Sigmoid colon (tissue), 7 donors: ENCODE measurements around the gene FAM149A. TPM values are rescaled to one million over a fixed set of nuclear protein-coding genes. Genes with fewer than 3 reads are reported as not detected.

Source experiments
- DNase-seq: peaks from one replicate; pipeline ENCODE4 v3.0.0-alpha.2; 2019
- H3K27ac ChIP-seq, 4 donors: fragments of 200-600 bp; sonication (generic); one replicate each; pipeline ENCODE4 v1.5.1; 2016 to 2019; ENCODE audit warnings: mild to moderate bottlenecking in 1 of 4
- H3K27me3 ChIP-seq, 3 donors: fragments of 200-600 bp; sonication (generic); one replicate each; pipeline ENCODE4 v1.5.1; 2019; ENCODE audit warnings: mild to moderate bottlenecking in 1 of 3
- H3K36me3 ChIP-seq, 4 donors: fragments of 200-600 bp; sonication (generic); one replicate each; pipeline ENCODE4 v1.5.1; 2016 to 2019
- H3K4me1 ChIP-seq, 4 donors: fragments of 200-600 bp; sonication (generic); one replicate each; pipeline ENCODE4 v1.5.1; 2017 to 2019
- H3K4me3 ChIP-seq, 4 donors: fragments of 200-600 bp; sonication (generic); one replicate each; pipeline ENCODE4 v1.5.1; 2017 to 2019; ENCODE audit warnings: mild to moderate bottlenecking in 2 of 4, moderate library complexity in 1 of 4
- H3K9me3 ChIP-seq, 4 donors: fragments of 200-600 bp in 3 of 4; sonication (generic) in 3 of 4; one replicate each; pipeline versions ENCODE4 v1.5.1 to v1.6.1; 2013 to 2019
- CTCF ChIP-seq, 4 experiments: fragments of 450-650 bp in 3 of 4; fragments of 200-600 bp in 1 of 4; IDR thresholded peaks; one replicate each; pipeline ENCODE4 v1.5.1; 2016 to 2019; ENCODE audit warnings: antibody characterized with exemption in 4 of 4, mild to moderate bottlenecking in 3 of 4, moderate library complexity in 2 of 4
- EP300 ChIP-seq, 4 donors: sonication (generic); formaldehyde crosslinking; IDR thresholded peaks; one replicate each; pipeline ENCODE4 v1.6.1; 2017; ENCODE audit warnings: antibody characterized with exemption in 4 of 4
- POLR2A ChIP-seq, 2 donors: fragments of 450-650 bp; IDR thresholded peaks; one replicate each; pipeline ENCODE4 v1.6.1; 2016; ENCODE audit warnings: antibody characterized with exemption in 2 of 2, mild to moderate bottlenecking in 2 of 2, moderate library complexity in 2 of 2
- POLR2AphosphoS5 ChIP-seq, 4 donors: sonication (generic); formaldehyde crosslinking; IDR thresholded peaks; one replicate each; pipeline ENCODE4 v1.6.1; 2017; ENCODE audit warnings: antibody characterized with exemption in 4 of 4
- WGBS, 2 donors: extraction: QIAGEN DNeasy Blood & Tissue Kit; methylation state at CpG; one replicate each; pipeline ENCODE4 v1.1.7; 2013; 5-methylcytosine and 5-hydroxymethylcytosine counted together
- intact Hi-C: fragments of 100-400 bp; cut with DNase I; formaldehyde crosslinking; loops from one replicate; pipeline ENCODE4 v1.15.1; 2023
- polyA plus RNA-seq, 3 donors: library from polyadenylated mRNA; stranded (reverse); fragments of 200-250 nt; gene quantifications; one replicate each; pipeline ENCODE4 v1.2.3, GENCODE V29; 2013
- total RNA-seq, 4 donors: library from RNA; depleted of rRNA; stranded (reverse); fragments of >200 nt; gene quantifications; one replicate each; pipeline ENCODE4 v1.1.0, GENCODE V29; 2016
- donor health status: healthy with polysubstance abuse.
- donor health status: Bipolar disorder and iron deficiency.
- donor health status: healthy.

Gene FAM149A
- total and polyA plus RNA-seq, 7 donors, result 2.8 to 26.0 (median 14.6) TPM

- no peaks in the 10 kb centered on the region for H3K36me3 ChIP-seq
- peak within 1 kb of the TSS; percentile 46 to 58 (median 54) for H3K4me3 ChIP-seq
- H3K27me3 ChIP-seq, result no peaks in the 10 kb centered on the region
- H3K27ac ChIP-seq, result peak within 1 kb of the TSS; percentile 58 to 80 (median 77)
- intact Hi-C loops, result loop anchor here (1.0 to 10.0 kb wide), 5 partner anchors 36 to 516 kb away; partner anchors contain the start of genes CYP4V2 and FAM149A
- peak in 1 of 4 donors; percentile 2 for TF ChIP-seq POLR2AphosphoS5 (IDR thresholded peaks at IDR 0.05)
- TF ChIP-seq CTCF (IDR thresholded peaks at IDR 0.05), result no peak
- no peaks in the 10 kb centered on the region for H3K9me3 ChIP-seq
- no peak for DNase-seq
- peaks cover 0 to 19% (median 5%) of the 10 kb centered on the region in 4 donors for H3K4me1 ChIP-seq
- WGBS, 2 donors, result 1 to 9% methylated on average over 12 of the region's 12 CpGs
Measured at GRCh38 chr4:186068581-186069348, 35.7 kb upstream of the FAM149A start, which contains the start of gene TLR3. Gene TLR3 (plus strand): TSS chr4:186069156. CDS start chr4:186076620, 7,464 bp downstream.

GRCh38 chr4:186069729-186070128 is 34.8 kb upstream of the FAM149A start:
- Histone ChIP-seq H3K4me3 (peak overlapping the region in 3 of 4 donors; percentile 51 to 58 (median 57)), H3K4me1 (peaks cover 0 to 19% (median 5%) of the 10 kb centered on the region in 4 donors), H3K27ac (peak overlapping the region in 3 of 4 donors; percentile 75 to 80 (median 79)), H3K27me3 (no peaks in the 10 kb centered on the region), H3K9me3 (no peaks in the 10 kb centered on the region), H3K36me3 (no peaks in the 10 kb centered on the region)
- DNase-seq, result no peak
- no peak for TF ChIP-seq CTCF (IDR thresholded peaks at IDR 0.05)
- TF ChIP-seq POLR2A (IDR thresholded peaks at IDR 0.05), result no peak
- TF ChIP-seq EP300 (IDR thresholded peaks at IDR 0.05), result no peak
- no peak for TF ChIP-seq POLR2AphosphoS5 (IDR thresholded peaks at IDR 0.05)
- WGBS, 2 donors, result 21 to 72% methylated on average over 4 of the region's 4 CpGs
- intact Hi-C loops, result loop anchor here (2.0 to 10.0 kb wide), 4 partner anchors 35 to 515 kb away; partner anchors contain the start of genes CYP4V2 and FAM149A

- Histone ChIP-seq H3K36me3 (no peaks in the 10 kb centered on the region), H3K9me3 (no peaks in the 10 kb centered on the region), H3K4me1 (peaks cover 0 to 19% (median 5%) of the 10 kb centered on the region in 4 donors), H3K4me3 (no peak overlapping the region), H3K27me3 (no peaks in the 10 kb centered on the region), H3K27ac (no peak overlapping the region)
- 96% methylated on average over 10 of the region's 10 CpGs for WGBS, 2 donors
- no peak for DNase-seq
- intact Hi-C loops, result no loop called here
- TF ChIP-seq POLR2A (IDR thresholded peaks at IDR 0.05) (no peak), EP300 (IDR thresholded peaks at IDR 0.05) (no peak), POLR2AphosphoS5 (IDR thresholded peaks at IDR 0.05) (no peak), CTCF (IDR thresholded peaks at IDR 0.05) (no peak)
Measured at GRCh38 chr4:186072516-186072915, 32.0 kb upstream of the FAM149A start.

- no peak for DNase-seq
- Histone ChIP-seq H3K4me1 (peaks cover 0 to 15% (median 5%) of the 10 kb centered on the region in 4 donors), H3K27me3 (no peaks in the 10 kb centered on the region), H3K27ac (no peak overlapping the region), H3K4me3 (no peak overlapping the region), H3K9me3 (no peaks in the 10 kb centered on the region), H3K36me3 (peaks cover 0 to 5% (median 2%) of the 10 kb centered on the region in 4 donors)
- no peak for TF ChIP-seq POLR2A (IDR thresholded peaks at IDR 0.05)
- no peak for TF ChIP-seq EP300 (IDR thresholded peaks at IDR 0.05)
- no peak for TF ChIP-seq CTCF (IDR thresholded peaks at IDR 0.05)
- no peak for TF ChIP-seq POLR2AphosphoS5 (IDR thresholded peaks at IDR 0.05)
- 73 to 76% methylated on average over 7 of the region's 7 CpGs for WGBS, 2 donors
- intact Hi-C loops, result no loop called here
Measured at GRCh38 chr4:186074189-186074588, 30.3 kb upstream of the FAM149A start.
